GM12872 (cell line): ENCODE measurements around the gene CLSTN2.

Source experiments
- CTCF ChIP-seq: IDR thresholded peaks from 3 replicates; pipeline ENCODE4 v1.5.1; 2011; ENCODE audit warnings: low read depth, mild to moderate bottlenecking, low read length, moderate library complexity; ENCODE audit not compliant: insufficient read depth

Gene CLSTN2

GRCh38 chr3:140493271-140493670, 558.3 kb downstream of the CLSTN2 start:
- TF ChIP-seq CTCF, result no peak

DNA sequence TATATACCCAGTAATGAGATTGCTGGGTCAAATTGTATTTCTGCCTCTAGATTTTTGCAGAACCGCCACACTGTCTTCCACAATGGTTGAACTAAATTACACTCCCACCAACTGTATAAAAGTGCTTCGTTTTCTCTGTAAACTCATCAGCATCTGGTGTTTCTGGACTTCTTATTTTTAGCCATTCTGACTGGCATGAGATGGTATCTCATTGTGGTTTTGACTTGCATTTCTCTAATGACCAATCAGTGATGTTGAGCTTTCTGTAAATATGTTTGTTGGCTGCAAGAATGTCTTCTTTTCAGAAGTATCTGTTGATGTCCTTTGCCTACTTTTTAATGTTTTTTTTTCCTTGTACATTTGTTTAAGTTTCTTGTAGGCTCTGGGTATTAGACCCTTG, 560.0 kb downstream of the CLSTN2 start:
- no peak for TF ChIP-seq CTCF

DNA sequence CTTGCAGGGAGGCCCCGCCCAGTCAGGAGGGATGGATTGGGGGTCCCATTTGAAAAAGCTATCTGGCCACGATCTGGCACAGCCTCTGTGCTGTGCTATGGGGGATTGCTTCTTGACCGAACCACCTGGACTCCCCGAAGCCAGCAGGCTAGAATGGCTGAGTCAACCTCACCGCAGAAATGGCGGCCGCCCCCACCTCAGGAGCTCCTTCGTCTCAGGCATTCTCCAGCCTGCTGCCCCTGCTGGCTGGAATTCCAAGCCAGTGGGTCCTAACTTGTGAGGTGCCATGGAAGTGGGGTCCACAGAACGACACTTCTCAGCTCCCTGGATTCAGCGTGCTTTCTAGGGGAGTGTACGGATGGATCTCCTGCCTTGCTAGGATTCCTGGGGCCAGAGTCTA, 562.3 kb downstream of the CLSTN2 start:
- no peak for TF ChIP-seq CTCF

DNA sequence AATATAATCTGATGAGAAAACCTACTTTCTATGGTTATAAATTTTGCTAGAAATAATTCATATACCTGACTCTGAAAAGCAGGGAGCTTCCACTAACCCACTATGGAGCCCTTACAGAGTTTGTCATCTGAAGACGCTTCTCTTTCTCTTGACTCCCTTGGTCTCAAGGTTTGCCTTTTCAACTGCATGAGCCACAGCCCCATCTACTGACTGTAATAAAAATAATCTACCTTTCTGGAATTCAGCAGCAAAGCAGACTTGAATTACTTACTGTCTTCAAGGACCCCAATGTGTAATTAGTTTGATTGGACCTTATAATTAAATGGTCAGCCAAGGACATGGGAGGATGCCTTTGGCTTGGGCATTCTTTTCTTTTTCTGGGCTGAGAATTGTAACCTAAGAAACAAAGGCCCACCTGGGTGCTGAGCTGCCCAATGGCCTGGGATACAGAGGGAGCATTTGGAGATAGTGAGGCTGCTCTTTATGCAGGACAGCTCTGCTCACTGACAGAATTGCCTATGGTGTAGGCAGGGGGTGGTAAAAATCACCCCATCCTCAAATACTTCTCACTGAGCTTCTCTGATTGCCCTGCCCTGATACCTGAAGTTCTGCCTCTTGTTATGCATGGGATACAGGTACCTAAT, 564.3 kb downstream of the CLSTN2 start:
- TF ChIP-seq CTCF, result peak; percentile 13; the same call in 1 of the 3 replicates

- no peak for TF ChIP-seq CTCF
Observed at GRCh38 chr3:140500473-140500872, 565.5 kb downstream of the CLSTN2 start.

DNA sequence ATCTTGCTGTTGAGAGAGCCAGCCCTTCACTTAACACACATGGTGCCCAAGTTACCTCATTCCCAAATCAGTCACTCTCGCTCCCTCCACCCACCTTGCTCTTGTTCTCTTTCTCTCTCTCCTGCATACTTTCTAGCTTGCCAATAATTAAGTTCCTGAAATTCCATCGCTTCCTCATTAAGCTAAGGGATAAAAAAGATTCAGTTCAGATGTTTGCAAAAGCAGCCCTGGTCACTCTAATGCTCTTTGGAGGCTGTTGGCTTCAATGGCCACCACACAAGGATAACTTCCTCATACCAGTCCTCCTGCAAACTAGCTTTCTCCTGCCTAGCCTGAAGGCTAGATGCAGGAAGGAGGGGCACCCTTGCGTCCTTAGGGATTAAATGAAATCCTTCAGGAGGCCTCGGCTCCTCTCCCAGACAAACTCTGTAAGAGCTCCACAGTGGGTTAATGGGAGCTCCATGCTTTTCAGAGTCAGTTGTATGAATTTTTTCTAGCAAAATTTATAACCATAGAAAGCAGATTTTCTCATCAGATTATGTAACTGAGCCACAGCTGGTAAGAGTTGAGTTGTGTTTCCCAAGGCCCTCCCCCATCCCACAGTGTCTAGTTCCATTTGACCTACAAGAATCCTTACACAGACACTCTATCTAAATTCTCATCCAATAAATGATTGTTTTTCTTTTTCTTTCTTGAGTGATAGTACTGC, 566.2 kb downstream of the CLSTN2 start:
- no peak for TF ChIP-seq CTCF

- TF ChIP-seq CTCF, result no peak
Observed at GRCh38 chr3:140501770-140502364, 566.9 kb downstream of the CLSTN2 start.
